Choroid plexus epithelial cell (primary cell): ENCODE measurements around the gene B3GNT8.
A peak's percentile ranks its signal among the peaks of the same experiment; 100 is the strongest.

Experiments used
- DNase-seq: peaks from one replicate; pipeline ENCODE4 v3.0.0-alpha.2; 2010; ENCODE audit warnings: low read depth
- H3K4me3 ChIP-seq: 2 replicates; pipeline ENCODE4 v1.5.1; 2011; ENCODE audit warnings: low read depth, mild to moderate bottlenecking, control low read depth, low read length, moderate library complexity
- CTCF ChIP-seq: conservative IDR thresholded peaks from 2 replicates; pipeline ENCODE4 v1.5.1; 2011; ENCODE audit warnings: low read depth, mild to moderate bottlenecking, control low read depth, inconsistent platforms, low read length, moderate library complexity

Gene B3GNT8

GRCh38 chr19:41455936-41456335, 28.8 kb upstream of the B3GNT8 start:
- DNase-seq: no peak
- TF ChIP-seq CTCF: no peak
- H3K4me3 ChIP-seq: no peak overlapping the region

GRCh38 chr19:41452584-41453275, 25.6 kb upstream of the B3GNT8 start:
- no peak for TF ChIP-seq CTCF
- no peak overlapping the region for H3K4me3 ChIP-seq
- no peak for DNase-seq

DNA sequence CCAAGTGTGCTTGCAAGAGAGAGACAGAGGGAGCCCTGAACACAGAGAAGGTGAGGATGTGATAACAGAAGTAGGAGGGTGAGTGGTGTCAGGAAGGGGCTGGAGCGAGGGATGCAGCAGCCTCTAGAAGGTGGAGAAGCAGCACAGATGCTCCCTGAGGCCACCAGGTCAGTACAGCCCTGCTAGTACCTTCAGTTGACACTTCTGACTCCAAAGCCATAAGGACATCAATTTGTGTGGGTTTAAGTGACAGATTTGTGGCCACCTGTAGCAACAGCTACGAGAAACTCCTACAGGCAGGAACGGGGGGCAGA, 22.6 kb upstream of the B3GNT8 start:
- no peak overlapping the region for H3K4me3 ChIP-seq
- TF ChIP-seq CTCF: no peak
- DNase-seq: no peak

- peak; percentile 73 for DNase-seq
- peak; percentile 97 for TF ChIP-seq CTCF
- H3K4me3 ChIP-seq: peak overlapping the region; percentile 32
These were observed 22.1 kb upstream of the B3GNT8 start for GRCh38 chr19:41449079-41449864.

DNA sequence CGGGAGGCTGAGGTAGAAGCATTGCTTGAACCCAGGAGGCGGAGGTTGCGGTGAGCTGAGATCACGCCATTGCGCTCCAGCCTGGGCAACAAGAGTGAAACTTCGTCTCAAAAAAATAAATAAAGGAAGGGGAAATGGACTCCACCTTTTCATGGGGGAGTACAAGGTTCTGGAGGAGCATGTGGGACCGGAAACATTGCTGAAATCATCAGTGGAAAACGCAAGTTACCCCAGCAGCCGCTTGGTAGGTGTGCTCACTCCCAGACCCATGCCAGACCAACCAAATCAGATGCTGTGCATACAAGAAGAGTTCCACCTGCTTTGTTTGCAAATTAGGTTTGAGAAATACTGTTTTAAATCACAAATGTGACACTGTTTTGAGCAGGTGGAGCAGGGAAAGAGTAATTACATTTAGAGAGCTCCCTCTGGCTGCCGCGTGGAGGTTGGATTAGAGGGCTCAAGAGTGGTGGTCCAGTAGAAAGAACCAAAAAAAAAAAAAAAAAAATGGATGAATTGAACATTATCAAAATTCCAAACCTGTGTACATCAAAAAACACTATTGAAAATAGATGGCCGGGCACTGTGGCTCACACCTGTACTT, 20.7 kb upstream of the B3GNT8 start:
- DNase-seq: no peak
- peak; percentile 20 for TF ChIP-seq CTCF
- no peak overlapping the region for H3K4me3 ChIP-seq

DNA sequence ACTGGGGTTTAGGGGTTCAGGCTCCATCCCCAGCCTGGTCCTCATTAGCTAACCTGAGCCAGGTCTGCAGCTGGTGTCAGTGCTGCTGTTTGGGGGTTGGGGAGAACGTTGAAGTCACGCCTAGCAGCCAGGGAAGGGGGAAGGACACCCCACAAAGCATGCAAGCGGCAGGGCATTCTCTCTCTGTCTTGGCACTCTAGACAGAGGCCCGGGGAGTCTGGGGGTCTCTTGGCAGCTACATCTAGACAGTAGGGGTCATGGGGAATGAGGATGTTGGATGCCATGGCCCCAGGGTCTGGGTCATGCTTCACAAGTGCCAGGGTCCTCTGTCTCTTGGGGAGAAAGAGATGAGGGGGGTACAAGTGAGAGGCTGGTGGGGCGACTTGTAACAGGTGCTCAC, 18.4 kb upstream of the B3GNT8 start:
- DNase-seq: no peak
- no peak for TF ChIP-seq CTCF

More for the DNA sequence above, 18.4 kb upstream of the B3GNT8 start:
- no peak overlapping the region for H3K4me3 ChIP-seq
